Smooth muscle cell (in vitro differentiated cells): ENCODE results near the gene SCAMP5. TPM values are rescaled to one million over a fixed set of nuclear protein-coding genes. Genes with fewer than 3 reads are reported as not detected.

Source experiments
- DNase-seq: peaks from one replicate; lab custom pipeline; 2025; ENCODE audit not compliant: unreplicated experiment; lab: John Stamatoyannopoulos, UW
- H2AFZ ChIP-seq: fragments of 200-600 bp; sonication (generic); 2 replicates; pipeline ENCODE4 v1.6.0; 2016; ENCODE audit warnings: antibody characterized with exemption, low read depth, mild to moderate bottlenecking
- H3F3A ChIP-seq: fragments of 200-600 bp; sonication (generic); 2 replicates; pipeline ENCODE4 v1.6.0; 2017; ENCODE audit warnings: antibody characterized with exemption, low read depth
- H3K27ac ChIP-seq: fragments of 200-600 bp; sonication (generic); 2 replicates; pipeline ENCODE4 v1.5.1; 2016; ENCODE audit warnings: low read depth, mild to moderate bottlenecking
- H3K27me3 ChIP-seq: fragments of 200-600 bp; sonication (generic); 2 replicates; pipeline ENCODE4 v1.6.1; 2016; ENCODE audit warnings: low read depth, mild to moderate bottlenecking
- H3K36me3 ChIP-seq: fragments of 200-600 bp; sonication (generic); 2 replicates; pipeline ENCODE4 v1.5.1; 2016; ENCODE audit warnings: low read depth
- H3K4me1 ChIP-seq: fragments of 200-600 bp; sonication (generic); 2 replicates; pipeline ENCODE4 v1.5.1; 2016; ENCODE audit warnings: low read depth
- H3K4me2 ChIP-seq: fragments of 200-600 bp; sonication (generic); 2 replicates; pipeline ENCODE4 v1.6.0; 2016; ENCODE audit warnings: mild to moderate bottlenecking
- H3K4me3 ChIP-seq: fragments of 200-600 bp; sonication (generic); 2 replicates; pipeline ENCODE4 v1.5.1; 2016; ENCODE audit warnings: mild to moderate bottlenecking
- H3K79me2 ChIP-seq: fragments of 200-600 bp; sonication (generic); 2 replicates; pipeline ENCODE4 v1.6.0; 2016; ENCODE audit warnings: low read depth, mild to moderate bottlenecking
- H3K9ac ChIP-seq: fragments of 200-600 bp; sonication (generic); 2 replicates; pipeline ENCODE4 v1.6.0; 2016; ENCODE audit warnings: low read depth
- H3K9me3 ChIP-seq: fragments of 200-600 bp; sonication (generic); replicated peaks from 2 replicates; pipeline ENCODE4 v1.5.1; 2016; ENCODE audit warnings: low read depth
- H4K20me1 ChIP-seq: fragments of 200-600 bp; sonication (generic); 2 replicates; pipeline ENCODE4 v1.6.0; 2016; ENCODE audit warnings: low read depth
- CTCF ChIP-seq: fragments of 200-600 bp; sonication (generic); IDR thresholded peaks from 2 replicates; pipeline ENCODE4 v1.5.1; 2017; ENCODE audit warnings: borderline replicate concordance, mild to moderate bottlenecking, antibody characterized with exemption; ENCODE audit not compliant: insufficient read depth, poor library complexity, severe bottlenecking
- WGBS: methylation state at CpG from one replicate; pipeline ENCODE4 v1.1.7; 2016; ENCODE audit warnings: low lambda C conversion rate; 5-methylcytosine and 5-hydroxymethylcytosine counted together
- polyA plus RNA-seq: library from polyadenylated mRNA; unstranded; fragments of >200 nt; fragmentation: Nextera tagmentation; extraction: Ambion mirVana; gene quantifications from 2 replicates; pipeline ENCODE4 v1.2.1, GENCODE V29; 2016
- total RNA-seq: library from RNA; depleted of rRNA; stranded (reverse); fragments of >200 nt; gene quantifications from 2 replicates; pipeline ENCODE4 v1.2.3, GENCODE V29; 2014

SCAMP5 gene
- total and polyA plus RNA-seq, 2 experiments from 2014 or later = 6.6 to 18.1 TPM

GRCh38 chr15:75067123-75067830, 71.9 kb downstream of the SCAMP5 start:
- no peak overlapping the region for H2AFZ ChIP-seq
- no peaks in the 10 kb centered on the region for H3K79me2 ChIP-seq
- no peaks in the 10 kb centered on the region for H3K36me3 ChIP-seq
- 94% methylated on average over 3 of the region's 3 CpGs for WGBS
- H3K27me3 ChIP-seq = no peaks in the 10 kb centered on the region
- no peak for TF ChIP-seq CTCF
- H3K27ac ChIP-seq = no peak overlapping the region
- H3K4me1 ChIP-seq = no peaks in the 10 kb centered on the region
- H4K20me1 ChIP-seq = no peaks in the 10 kb centered on the region
- DNase-seq = no peak
- H3F3A ChIP-seq = no peaks in the 10 kb centered on the region
- no peak overlapping the region for H3K9ac ChIP-seq
- no peak overlapping the region for H3K4me2 ChIP-seq
- H3K4me3 ChIP-seq = no peak overlapping the region
- H3K9me3 ChIP-seq = peaks cover 8% of the 10 kb centered on the region

DNA sequence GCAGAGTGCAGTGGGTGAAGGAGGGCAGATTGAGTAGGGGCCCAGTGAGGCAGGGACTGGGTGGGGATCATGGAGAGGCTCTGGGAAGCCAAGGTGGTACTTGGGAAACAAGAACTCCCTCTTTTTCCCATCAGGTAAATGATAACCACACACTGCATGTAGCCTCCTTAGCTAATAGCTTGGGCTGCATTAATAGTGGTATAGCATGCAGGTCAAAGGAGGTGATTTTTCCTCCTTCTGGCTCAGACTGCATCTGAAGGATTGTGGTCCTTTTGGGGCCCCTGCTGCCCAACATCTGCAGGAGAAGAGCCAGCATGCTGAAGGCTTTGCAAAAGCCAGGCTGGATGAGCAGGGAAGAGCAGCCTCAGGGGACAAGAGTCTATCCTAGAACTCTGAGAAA, 73.4 kb downstream of the SCAMP5 start:
- H3F3A ChIP-seq = no peaks in the 10 kb centered on the region
- no peak overlapping the region for H3K4me2 ChIP-seq
- peaks cover 8% of the 10 kb centered on the region for H3K9me3 ChIP-seq
- no peak overlapping the region for H3K9ac ChIP-seq
- H4K20me1 ChIP-seq = no peaks in the 10 kb centered on the region
- no peaks in the 10 kb centered on the region for H3K27me3 ChIP-seq
- no peaks in the 10 kb centered on the region for H3K36me3 ChIP-seq
- no peaks in the 10 kb centered on the region for H3K4me1 ChIP-seq
- TF ChIP-seq CTCF = no peak
- no peak overlapping the region for H2AFZ ChIP-seq
- no peak overlapping the region for H3K27ac ChIP-seq
- no peaks in the 10 kb centered on the region for H3K79me2 ChIP-seq
- H3K4me3 ChIP-seq = no peak overlapping the region
- no peak for DNase-seq

- H3K79me2 ChIP-seq = no peaks in the 10 kb centered on the region
- H2AFZ ChIP-seq = no peak overlapping the region
- no peak for DNase-seq
- H3K4me2 ChIP-seq = no peak overlapping the region
- no peaks in the 10 kb centered on the region for H3K27me3 ChIP-seq
- H3K4me3 ChIP-seq = no peak overlapping the region
- no peak for TF ChIP-seq CTCF
- H3K36me3 ChIP-seq = no peaks in the 10 kb centered on the region
- H4K20me1 ChIP-seq = no peaks in the 10 kb centered on the region
- H3K27ac ChIP-seq = no peak overlapping the region
- H3K9ac ChIP-seq = no peak overlapping the region
- H3K9me3 ChIP-seq = peaks cover 8% of the 10 kb centered on the region
- 83% methylated on average over 8 of the region's 8 CpGs for WGBS
- H3K4me1 ChIP-seq = no peaks in the 10 kb centered on the region
- H3F3A ChIP-seq = no peaks in the 10 kb centered on the region
These were observed 74.0 kb downstream of the SCAMP5 start for GRCh38 chr15:75069301-75069925.

DNA sequence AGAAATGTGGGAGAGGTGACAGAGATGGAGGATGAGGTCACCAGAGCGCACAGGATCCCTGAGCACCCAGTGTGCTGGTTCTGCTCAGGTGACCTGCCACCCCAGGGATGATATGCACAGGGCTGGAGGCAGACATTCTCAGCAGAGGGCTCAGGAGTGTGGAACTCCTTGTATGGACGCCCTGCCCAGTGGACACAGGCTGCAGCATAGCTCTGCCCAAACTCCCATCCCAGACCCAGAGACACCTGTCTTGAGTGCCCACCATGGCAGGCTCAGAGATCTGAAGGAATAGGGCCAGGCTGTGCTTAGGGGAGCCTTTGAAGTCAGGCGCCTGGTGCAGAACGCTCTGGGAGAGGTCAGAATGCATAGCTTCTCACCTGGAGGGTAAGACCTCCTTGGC, 75.3 kb downstream of the SCAMP5 start:
- WGBS = 72% methylated on average over 4 of the region's 4 CpGs

More for the DNA sequence above, 75.3 kb downstream of the SCAMP5 start:
- Histone ChIP-seq H3K9me3 (peaks cover 8% of the 10 kb centered on the region), H3K79me2 (no peaks in the 10 kb centered on the region), H3K4me2 (no peak overlapping the region), H3K27me3 (no peaks in the 10 kb centered on the region), H3K4me1 (no peaks in the 10 kb centered on the region), H3K9ac (no peak overlapping the region), H4K20me1 (no peaks in the 10 kb centered on the region), H3K27ac (no peak overlapping the region), H3F3A (no peaks in the 10 kb centered on the region), H3K4me3 (no peak overlapping the region), H3K36me3 (no peaks in the 10 kb centered on the region), H2AFZ (no peak overlapping the region)
- no peak for DNase-seq
- TF ChIP-seq CTCF = no peak
